ENCODE results near the gene LRMDA. TPM values are rescaled to one million over a fixed set of nuclear protein-coding genes. Genes with fewer than 3 reads are reported as not detected.

LRMDA gene
- total RNA-seq, 6 experiments from 2014 or later = 0.32 TPM; not detected in 5

DNA sequence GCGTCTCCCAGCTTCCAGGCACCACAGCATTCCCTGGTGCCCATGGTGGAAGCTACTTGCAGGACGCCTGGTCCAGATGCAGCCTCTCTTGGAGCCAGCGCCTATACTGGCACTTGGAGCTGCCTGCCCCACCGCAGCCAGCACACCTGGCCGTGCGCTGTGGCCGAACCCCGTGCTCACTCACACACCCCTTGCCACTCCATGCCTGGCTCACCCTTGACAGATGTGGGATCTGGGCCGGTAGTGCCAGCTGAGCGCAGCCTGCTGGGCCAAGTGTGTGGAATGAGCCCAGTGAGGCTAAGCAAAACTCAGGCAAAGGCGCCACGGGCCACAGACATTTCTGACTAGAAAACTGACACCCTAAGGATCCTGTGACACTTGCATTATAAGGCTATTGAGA lies 884.8 kb downstream of the LRMDA start:
- DNase-seq = no peak
- TF ChIP-seq, protein P1, sequence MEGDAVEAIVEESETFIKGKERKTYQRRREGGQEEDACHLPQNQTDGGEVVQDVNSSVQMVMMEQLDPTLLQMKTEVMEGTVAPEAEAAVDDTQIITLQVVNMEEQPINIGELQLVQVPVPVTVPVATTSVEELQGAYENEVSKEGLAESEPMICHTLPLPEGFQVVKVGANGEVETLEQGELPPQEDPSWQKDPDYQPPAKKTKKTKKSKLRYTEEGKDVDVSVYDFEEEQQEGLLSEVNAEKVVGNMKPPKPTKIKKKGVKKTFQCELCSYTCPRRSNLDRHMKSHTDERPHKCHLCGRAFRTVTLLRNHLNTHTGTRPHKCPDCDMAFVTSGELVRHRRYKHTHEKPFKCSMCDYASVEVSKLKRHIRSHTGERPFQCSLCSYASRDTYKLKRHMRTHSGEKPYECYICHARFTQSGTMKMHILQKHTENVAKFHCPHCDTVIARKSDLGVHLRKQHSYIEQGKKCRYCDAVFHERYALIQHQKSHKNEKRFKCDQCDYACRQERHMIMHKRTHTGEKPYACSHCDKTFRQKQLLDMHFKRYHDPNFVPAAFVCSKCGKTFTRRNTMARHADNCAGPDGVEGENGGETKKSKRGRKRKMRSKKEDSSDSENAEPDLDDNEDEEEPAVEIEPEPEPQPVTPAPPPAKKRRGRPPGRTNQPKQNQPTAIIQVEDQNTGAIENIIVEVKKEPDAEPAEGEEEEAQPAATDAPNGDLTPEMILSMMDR (IDR thresholded peaks at IDR 0.05) = no peak
- Mint-ChIP-seq H3K4me3 (no peak overlapping the region), H3K9me3 (peaks cover 16% of the 10 kb centered on the region), H3K36me3 (ENCODE audit: low read depth) (peaks cover 10% of the 10 kb centered on the region), H3K27me3 (ENCODE audit: insufficient read depth) (peaks cover 2% of the 10 kb centered on the region; the same call in 1 of the 2 replicates), H3K27ac (no peak overlapping the region), H3K4me1 (ENCODE audit: low read depth) (peaks cover 15% of the 10 kb centered on the region)

DNA sequence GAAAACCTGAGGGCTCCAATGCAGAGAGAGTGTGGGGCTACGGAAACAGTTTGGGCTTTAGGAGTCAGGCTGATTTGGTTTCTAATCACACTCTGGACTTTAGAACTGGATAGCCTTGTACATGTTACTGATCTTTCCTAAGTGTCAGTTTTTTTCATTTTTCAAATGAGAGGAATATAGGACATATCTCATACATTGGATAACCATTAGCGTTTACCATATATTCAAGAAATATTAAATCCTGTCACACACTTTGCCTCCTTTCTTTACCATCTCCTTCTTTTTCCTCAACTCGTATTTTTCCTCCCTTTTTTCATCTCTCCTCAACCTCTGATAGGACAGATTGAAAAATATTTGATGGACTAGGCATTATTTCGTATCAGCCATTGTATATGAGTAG lies 885.7 kb downstream of the LRMDA start:
- TF ChIP-seq, protein P1 (IDR thresholded peaks at IDR 0.05) = no peak
- peaks cover 2% of the 10 kb centered on the region; the same call in 1 of the 2 replicates for H3K27me3 Mint-ChIP-seq (ENCODE audit: insufficient read depth)

DNA sequence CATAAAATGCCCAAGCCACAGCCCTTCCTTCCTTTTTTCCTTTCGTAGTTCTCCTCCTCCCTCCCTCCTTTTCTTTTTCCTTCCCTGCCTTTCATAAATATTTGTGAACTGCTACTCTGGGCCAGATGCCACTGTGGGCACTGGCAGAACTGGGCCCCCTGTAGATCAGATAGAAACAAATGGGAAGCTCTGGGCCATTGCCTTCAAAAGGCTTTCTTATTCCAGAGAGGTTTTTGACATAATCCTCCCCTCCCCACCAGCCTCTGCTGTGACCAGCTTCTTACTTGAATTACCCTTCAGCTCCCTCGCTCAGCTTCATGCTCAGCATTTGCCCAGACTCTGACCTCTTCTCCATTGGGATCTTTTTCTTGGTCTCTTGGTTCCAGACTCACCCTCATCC lies 886.8 kb downstream of the LRMDA start:
- TF ChIP-seq, protein P1 (IDR thresholded peaks at IDR 0.05) = no peak
- H3K27me3 Mint-ChIP-seq (ENCODE audit: insufficient read depth) = peaks cover 2% of the 10 kb centered on the region; the same call in 1 of the 2 replicates
- H3K27ac Mint-ChIP-seq = no peak overlapping the region
- DNase-seq = no peak
- peaks cover 6% of the 10 kb centered on the region; the same call in 1 of the 2 replicates for H3K4me1 Mint-ChIP-seq (ENCODE audit: low read depth)
- peaks cover 10% of the 10 kb centered on the region for H3K36me3 Mint-ChIP-seq (ENCODE audit: low read depth)
- peaks cover 16% of the 10 kb centered on the region for H3K9me3 Mint-ChIP-seq
- H3K4me3 Mint-ChIP-seq = no peak overlapping the region

More for the DNA sequence above, 885.7 kb downstream of the LRMDA start:
- no peak for DNase-seq
- peaks cover 16% of the 10 kb centered on the region for H3K9me3 Mint-ChIP-seq
- peaks cover 6% of the 10 kb centered on the region for H3K4me1 Mint-ChIP-seq (ENCODE audit: low read depth)
- H3K36me3 Mint-ChIP-seq (ENCODE audit: low read depth) = peaks cover 10% of the 10 kb centered on the region
- no peak overlapping the region for H3K27ac Mint-ChIP-seq
- no peak overlapping the region for H3K4me3 Mint-ChIP-seq

DNA sequence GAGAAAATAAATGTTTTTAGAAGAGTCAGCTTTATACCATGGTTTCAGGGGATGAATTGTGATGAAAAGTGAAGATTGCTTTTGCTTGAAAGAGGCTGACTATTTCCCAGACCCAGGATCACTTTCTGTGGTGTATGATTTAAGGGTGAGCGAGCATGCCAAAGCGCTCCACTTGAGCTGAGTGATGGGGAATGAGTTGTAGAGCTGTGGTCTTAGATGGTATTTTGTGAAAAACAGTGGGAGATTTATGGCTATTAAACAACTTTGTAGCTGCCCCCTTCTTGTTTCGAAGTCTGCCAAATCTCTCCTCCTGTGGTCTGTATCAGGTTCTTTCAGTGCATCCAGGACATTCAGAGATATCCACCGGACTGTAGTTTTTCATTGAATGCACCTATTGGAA lies 888.2 kb downstream of the LRMDA start:
- H3K4me3 Mint-ChIP-seq = no peak overlapping the region
- peaks cover 10% of the 10 kb centered on the region for H3K36me3 Mint-ChIP-seq (ENCODE audit: low read depth)
- H3K27ac Mint-ChIP-seq = no peak overlapping the region
- peaks cover 12% of the 10 kb centered on the region; the same call in 1 of the 2 replicates for H3K4me1 Mint-ChIP-seq (ENCODE audit: low read depth)
- no peak for DNase-seq
- peaks cover 2% of the 10 kb centered on the region; the same call in 1 of the 2 replicates for H3K27me3 Mint-ChIP-seq (ENCODE audit: insufficient read depth)
- TF ChIP-seq, protein P1 (IDR thresholded peaks at IDR 0.05) = no peak
- H3K9me3 Mint-ChIP-seq = peaks cover 16% of the 10 kb centered on the region

GRCh38 chr10:76324283-76324682 lies 892.9 kb downstream of the LRMDA start:
- Mint-ChIP-seq H3K4me1 (ENCODE audit: low read depth) (peaks cover 18% of the 10 kb centered on the region), H3K4me3 (no peak overlapping the region), H3K36me3 (ENCODE audit: low read depth) (no peaks in the 10 kb centered on the region; the same call in 1 of the 2 replicates), H3K27me3 (ENCODE audit: insufficient read depth) (no peaks in the 10 kb centered on the region), H3K27ac (no peak overlapping the region), H3K9me3 (no peaks in the 10 kb centered on the region; the same call in 1 of the 2 replicates)
- TF ChIP-seq, protein P1 (IDR thresholded peaks at IDR 0.05) = no peak
- no peak for DNase-seq
